NT2/D1 (cell line): ENCODE measurements around the gene TMEM256.

Experiments used
- SUZ12 ChIP-seq: IDR thresholded peaks from 2 replicates; pipeline ENCODE4 v1.6.1; 2011; ENCODE audit not compliant: insufficient read length, insufficient read depth; ENCODE audit errors: extremely low read depth
- YY1 ChIP-seq: IDR thresholded peaks from 2 replicates; pipeline ENCODE4 v1.6.1; 2011; ENCODE audit not compliant: insufficient read length, insufficient read depth
- ZNF274 ChIP-seq: IDR thresholded peaks from 2 replicates; pipeline ENCODE4 v1.6.1; 2011; ENCODE audit warnings: mild to moderate bottlenecking, low read depth, low read length

GRCh38 chr17:7417056-7417655, 13.3 kb upstream of the TMEM256 start:
- TF ChIP-seq ZNF274 (no peak), SUZ12 (no peak), YY1 (no peak)
